ENCODE measurements around the gene KRT4.

Gene KRT4

GRCh38 chr12:52838609-52839435, 24.9 kb upstream of the KRT4 start:
- DNase-seq: no peak
- H3K27me3 ChIP-seq (replicated peaks): no peaks in the 10 kb centered on the region
- TF ChIP-seq CTCF (IDR thresholded peaks at IDR 0.05; ENCODE audit: low read depth, low read length, missing control alignments): no peak
- no peaks in the 10 kb centered on the region for H3K36me3 ChIP-seq (replicated peaks)
- no peak overlapping the region for H3K4me3 ChIP-seq (ENCODE audit: low read depth, low read length)
- H3K27ac ChIP-seq: no peak overlapping the region
- in situ Hi-C loops (cut with HindIII; ENCODE audit: low pct_ligation_motif_present, low sequenced_read_pairs): no loop called here

GRCh38 chr12:52837781-52838608, 24.1 kb upstream of the KRT4 start:
- in situ Hi-C loops (cut with HindIII; ENCODE audit: low pct_ligation_motif_present, low sequenced_read_pairs): no loop called here
- Histone ChIP-seq H3K27ac (peak overlapping the region; percentile 74), H3K4me3 (ENCODE audit: low read depth, low read length) (no peak overlapping the region), H3K36me3 (replicated peaks) (no peaks in the 10 kb centered on the region), H3K27me3 (replicated peaks) (no peaks in the 10 kb centered on the region)
- DNase-seq: peak; percentile 35
- peak; percentile 32 for TF ChIP-seq CTCF (IDR thresholded peaks at IDR 0.05; ENCODE audit: low read depth, low read length, missing control alignments)

GRCh38 chr12:52837413-52837741, 23.5 kb upstream of the KRT4 start:
- peak overlapping the region; percentile 74 for H3K27ac ChIP-seq
- no peaks in the 10 kb centered on the region for H3K27me3 ChIP-seq (replicated peaks)
- peak; percentile 92 for DNase-seq
- in situ Hi-C loops (cut with HindIII; ENCODE audit: low pct_ligation_motif_present, low sequenced_read_pairs): no loop called here
- H3K36me3 ChIP-seq (replicated peaks): no peaks in the 10 kb centered on the region
- no peak for TF ChIP-seq CTCF (IDR thresholded peaks at IDR 0.05; ENCODE audit: low read depth, low read length, missing control alignments)
- H3K4me3 ChIP-seq (ENCODE audit: low read depth, low read length): no peak overlapping the region

GRCh38 chr12:52836491-52837412, 22.8 kb upstream of the KRT4 start:
- no peaks in the 10 kb centered on the region for H3K27me3 ChIP-seq (replicated peaks)
- H3K4me3 ChIP-seq (ENCODE audit: low read depth, low read length): no peak overlapping the region
- peak overlapping the region; percentile 74 for H3K27ac ChIP-seq

More at GRCh38 chr12:52836491-52837412, 22.8 kb upstream of the KRT4 start:
- no peak for DNase-seq
- H3K36me3 ChIP-seq (replicated peaks): no peaks in the 10 kb centered on the region
- in situ Hi-C loops (cut with HindIII; ENCODE audit: low pct_ligation_motif_present, low sequenced_read_pairs): no loop called here
- TF ChIP-seq CTCF (IDR thresholded peaks at IDR 0.05; ENCODE audit: low read depth, low read length, missing control alignments): no peak

All from brain microvascular endothelial cell (primary cell).